Measurements from ENCODE around the gene ATF6.

Gene ATF6

GRCh38 chr1:161956930-161957329 lies 190.8 kb downstream of the ATF6 start:
- no peak for DNase-seq (ENCODE audit: extremely low read depth in 1 of 2, low read depth in 1 of 2)

DNA sequence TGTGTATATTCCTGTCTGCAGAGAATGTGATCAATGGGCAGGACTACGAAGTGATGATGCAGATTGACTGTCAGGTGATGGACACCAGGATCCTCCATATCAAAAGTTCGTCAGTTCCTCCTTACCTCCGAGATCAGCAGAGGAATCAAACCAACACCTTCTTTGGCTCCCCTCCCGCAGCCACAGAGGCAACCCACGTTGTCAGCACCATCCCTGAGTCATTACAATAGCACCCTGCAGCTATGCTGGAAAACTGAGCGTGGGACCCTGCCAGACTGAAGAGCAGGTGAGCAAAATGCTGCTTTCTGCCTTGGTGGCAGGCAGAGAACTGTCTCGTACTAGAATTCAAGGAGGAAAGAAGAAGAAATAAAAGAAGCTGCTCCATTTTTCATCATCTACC lies 192.3 kb downstream of the ATF6 start:
- DNase-seq (ENCODE audit: extremely low read depth in 1 of 2, low read depth in 1 of 2) = peak in 1 of 2 donors; percentile 1

DNA sequence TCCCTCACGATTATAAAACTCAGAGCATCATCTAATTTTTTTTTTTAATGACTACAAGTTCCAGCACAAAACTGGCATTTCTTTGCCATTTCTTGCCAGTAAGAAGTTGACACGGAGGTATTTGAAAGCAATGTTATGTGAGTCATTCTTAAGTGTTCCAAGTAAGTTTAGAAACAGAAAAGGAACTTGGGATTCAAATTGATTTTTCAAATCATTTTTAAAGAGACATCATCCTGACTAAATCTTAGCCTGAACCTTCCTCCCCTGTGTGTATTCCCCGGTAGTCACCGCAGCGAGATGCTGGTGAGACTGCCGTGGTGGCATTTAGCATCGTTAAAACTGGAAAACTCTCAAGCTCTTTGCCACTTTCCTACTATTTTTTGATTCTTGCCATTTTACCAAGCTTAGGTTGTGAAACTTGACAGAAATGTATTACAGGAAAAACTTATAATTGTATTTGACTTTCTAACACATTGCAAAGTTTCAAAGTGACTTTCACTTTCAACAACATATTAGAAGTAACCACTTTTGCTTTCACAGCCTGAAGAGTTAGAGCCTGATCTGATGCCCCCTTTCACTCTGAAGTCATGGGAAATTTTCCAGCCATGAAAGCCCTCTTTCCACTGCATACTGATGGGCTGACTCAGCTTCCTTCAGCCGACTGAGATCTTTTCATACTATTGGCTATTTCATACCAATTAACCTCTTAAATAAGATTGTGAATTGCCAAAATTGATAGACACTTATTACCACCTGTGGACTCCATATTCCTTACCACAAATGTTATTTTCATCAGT lies 196.2 kb downstream of the ATF6 start:
- DNase-seq (ENCODE audit: extremely low read depth in 1 of 2, low read depth in 1 of 2) = peak; percentile 11

DNA sequence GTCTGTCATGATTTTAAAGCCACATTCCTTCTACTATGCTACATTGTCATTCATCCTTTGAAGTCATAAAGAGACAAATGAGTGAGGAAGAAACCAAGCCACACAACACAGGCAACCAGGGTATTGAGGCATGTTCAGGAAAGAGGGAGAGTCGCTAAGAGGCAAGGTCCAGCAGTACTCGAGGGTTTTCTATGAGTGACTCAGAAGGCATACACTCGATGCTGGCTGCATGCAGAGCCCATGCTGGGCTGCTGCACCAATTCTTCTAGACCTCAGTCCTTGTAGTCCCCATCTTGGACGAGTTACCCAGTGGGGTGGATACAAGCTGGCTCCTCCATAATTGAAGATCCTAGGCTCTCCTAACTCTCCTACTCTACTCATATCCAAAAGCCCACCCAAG lies 199.9 kb downstream of the ATF6 start:
- no peak for DNase-seq (ENCODE audit: extremely low read depth in 1 of 2, low read depth in 1 of 2)

DNA sequence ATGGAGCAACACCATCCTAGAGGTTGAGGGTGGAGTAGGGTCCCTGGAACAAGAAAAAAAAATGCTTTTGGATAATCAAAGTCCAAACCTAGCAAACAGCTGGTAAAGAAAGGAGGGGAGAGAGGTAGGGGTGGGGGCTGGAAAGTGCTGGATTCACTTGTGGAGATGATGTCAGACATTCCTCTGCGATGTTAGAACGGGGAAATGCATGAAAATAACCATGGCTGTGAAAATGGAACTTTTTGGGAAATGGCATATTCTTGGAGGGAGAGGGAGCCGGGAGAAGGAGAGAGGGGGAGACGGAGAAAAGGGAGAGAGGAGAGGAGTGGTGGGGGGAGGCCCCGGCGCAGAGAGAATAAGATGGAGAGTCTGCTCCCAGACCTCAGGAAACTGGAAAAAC lies 203.9 kb downstream of the ATF6 start:
- no peak for DNase-seq (ENCODE audit: extremely low read depth in 1 of 2, low read depth in 1 of 2)

DNA sequence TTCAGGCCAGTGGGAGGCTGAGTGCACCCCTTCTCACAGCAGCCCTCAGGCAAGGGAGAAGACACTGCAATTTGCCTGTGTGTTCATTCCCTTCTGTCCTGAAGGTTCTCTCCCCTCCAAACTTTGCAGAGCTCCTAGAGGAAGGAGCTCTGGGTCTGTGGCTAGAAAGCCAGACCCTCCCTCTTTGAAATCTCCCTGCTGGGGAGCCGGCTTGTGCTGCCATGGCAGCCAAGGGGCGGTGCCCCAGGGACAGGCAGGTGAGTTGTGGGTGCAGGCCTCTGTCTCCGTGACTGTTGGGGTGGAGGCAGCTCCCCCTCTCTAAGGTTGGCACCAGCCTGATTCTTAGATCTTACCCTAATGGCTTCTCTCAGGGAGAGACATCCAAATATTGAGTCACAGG lies 204.5 kb downstream of the ATF6 start:
- no peak for DNase-seq (ENCODE audit: extremely low read depth in 1 of 2, low read depth in 1 of 2)

- no peak for DNase-seq (ENCODE audit: extremely low read depth in 1 of 2, low read depth in 1 of 2)
Observed at GRCh38 chr1:161972828-161973227, 206.7 kb downstream of the ATF6 start.

- no peak for DNase-seq (ENCODE audit: extremely low read depth in 1 of 2, low read depth in 1 of 2)
Observed at GRCh38 chr1:161973924-161974845, 208.1 kb downstream of the ATF6 start.

DNA sequence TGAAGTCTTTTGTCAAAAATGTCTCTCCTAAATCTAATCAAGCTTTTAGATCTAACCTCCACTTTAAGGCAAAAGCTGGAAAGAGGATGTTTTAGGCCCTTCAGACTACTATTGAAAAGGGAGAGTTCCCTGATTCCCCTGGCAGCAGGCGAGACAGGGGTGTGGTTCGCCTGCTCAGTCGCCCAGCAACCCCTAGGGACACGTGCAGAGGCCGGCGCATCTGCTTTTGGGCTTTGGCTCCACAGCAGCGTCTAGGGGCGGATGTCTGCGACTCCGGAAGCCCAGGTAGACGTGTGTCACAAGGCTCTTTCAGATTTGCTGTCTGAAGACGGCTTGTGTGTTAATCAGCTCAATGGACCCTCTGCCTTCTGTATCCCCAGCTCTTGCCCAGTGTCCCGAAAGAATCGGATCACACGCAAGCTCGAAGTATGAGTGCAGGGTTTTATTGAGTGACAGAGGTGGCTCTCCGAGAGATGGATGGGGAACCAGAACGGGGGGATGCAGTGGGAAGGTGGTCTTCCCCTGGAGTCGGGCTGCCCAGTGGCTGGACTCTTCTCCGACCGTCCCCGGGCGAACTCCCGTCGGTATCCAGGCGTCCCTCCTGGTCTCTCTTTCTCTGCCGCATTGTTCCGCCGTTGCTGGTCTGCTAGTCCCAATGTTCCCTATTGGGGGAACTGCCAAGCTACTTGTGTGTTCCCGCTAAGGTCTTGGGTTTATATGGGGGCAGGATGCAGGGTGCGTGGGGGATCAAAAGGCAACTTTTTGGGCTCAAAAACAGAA lies 212.1 kb downstream of the ATF6 start:
- DNase-seq (ENCODE audit: extremely low read depth in 1 of 2, low read depth in 1 of 2) = no peak

DNA sequence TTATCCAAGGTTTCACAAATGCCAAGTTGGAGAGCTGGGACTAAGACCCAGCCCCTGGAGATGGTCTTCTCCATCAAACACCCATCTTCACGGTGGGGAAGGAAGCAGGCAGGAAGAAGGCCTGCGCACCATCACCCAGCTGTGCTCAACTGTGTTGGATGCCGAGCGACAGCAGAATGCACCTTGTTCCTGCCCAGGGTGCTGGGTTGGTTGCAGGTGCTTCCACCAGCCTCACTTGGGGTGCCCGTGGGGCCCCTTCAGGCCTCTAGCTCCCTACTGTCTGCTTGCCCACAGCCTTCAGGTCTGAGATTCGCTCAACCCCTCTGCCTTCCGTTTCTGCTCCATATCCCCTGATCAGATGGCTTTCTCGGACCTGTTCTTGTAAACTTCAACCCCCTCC lies 215.0 kb downstream of the ATF6 start:
- no peak for DNase-seq (ENCODE audit: extremely low read depth in 1 of 2, low read depth in 1 of 2)

DNA sequence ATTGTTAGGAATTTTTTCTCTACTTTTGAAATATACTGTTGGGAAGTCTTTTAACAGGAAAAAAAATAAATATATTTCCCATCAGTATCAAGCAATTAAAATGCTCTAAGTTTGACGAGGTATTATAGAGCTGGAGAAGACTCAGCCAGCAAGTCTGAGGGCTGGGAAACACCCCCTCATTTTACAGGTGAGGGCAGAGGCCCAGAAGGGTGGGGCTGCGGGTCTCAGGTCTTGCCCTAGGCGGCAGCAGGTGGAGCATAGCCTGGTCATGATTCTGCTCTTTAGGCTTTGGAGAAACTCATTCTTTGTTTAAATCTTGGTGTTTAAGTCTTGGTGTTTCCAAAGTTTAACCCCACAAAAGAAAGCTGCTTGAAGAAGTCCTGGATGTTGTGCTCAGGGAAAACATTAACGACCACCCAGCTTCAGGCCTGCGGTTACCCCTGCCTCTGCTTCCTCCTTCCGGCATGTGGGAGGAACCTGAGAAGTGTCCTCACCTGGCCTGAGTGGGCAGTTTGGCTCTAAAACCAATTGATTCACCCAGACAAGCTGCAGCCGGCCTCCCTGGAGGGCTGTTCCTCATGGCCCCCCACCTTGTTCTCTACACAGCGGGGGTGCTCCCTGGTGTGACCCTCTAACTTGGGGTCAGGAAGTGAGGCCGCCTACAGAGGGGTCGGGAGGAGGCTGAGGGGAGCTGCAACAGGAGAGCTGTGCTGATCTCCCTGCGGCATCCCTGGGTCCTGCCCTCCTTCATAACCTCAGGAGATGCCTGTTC lies 215.8 kb downstream of the ATF6 start:
- DNase-seq (ENCODE audit: extremely low read depth in 1 of 2, low read depth in 1 of 2) = no peak

- no peak for DNase-seq (ENCODE audit: extremely low read depth in 1 of 2, low read depth in 1 of 2)
Observed at GRCh38 chr1:161982507-161982895, 216.4 kb downstream of the ATF6 start.

GRCh38 chr1:161982917-161983316 lies 216.8 kb downstream of the ATF6 start:
- DNase-seq (ENCODE audit: extremely low read depth in 1 of 2, low read depth in 1 of 2) = no peak

DNA sequence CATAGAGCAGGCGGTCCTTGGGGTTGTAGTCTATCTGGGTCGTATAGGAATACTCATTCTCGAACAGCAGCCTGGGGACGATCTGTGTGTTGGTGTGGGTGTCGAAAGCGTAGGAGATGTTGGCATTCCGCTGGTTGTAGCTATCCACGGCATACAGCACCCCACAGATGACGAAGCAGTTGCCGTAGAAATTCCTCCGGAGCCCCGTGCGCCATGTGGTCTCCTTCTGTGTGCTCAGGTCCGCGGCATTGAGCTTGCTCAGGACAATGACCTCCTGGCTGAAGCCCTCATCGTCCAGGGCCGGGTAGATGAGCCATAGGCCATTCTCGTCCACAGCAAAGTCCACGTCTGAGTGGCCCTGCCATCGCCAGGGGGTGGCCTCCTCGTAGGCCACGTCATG lies 217.6 kb downstream of the ATF6 start:
- no peak for DNase-seq (ENCODE audit: extremely low read depth in 1 of 2, low read depth in 1 of 2)

DNA sequence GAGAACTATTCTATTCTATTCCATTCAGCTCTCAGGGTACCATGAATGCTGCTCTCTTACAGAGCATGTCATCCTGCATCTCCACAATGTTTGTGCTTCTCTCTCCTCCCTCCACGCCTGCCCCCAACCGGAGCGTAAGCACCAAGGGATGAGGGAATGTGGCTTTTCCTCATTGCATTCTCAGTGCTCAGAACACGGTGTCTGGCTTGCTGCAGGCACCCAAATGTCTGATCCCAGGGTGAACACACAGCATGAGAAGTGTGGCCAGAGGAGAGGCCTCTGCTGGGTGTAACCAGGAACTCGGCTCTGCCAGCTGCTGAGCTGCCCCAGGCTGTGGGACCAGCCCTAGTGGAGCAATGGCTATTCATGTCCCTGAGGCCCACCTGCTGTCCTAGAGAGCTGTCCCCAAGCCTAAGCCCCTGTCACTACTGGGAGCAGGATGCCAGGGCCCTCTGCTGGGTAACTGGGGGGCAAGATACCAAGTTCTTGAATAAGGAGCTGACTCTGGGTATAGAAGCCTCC lies 219.2 kb downstream of the ATF6 start:
- no peak for DNase-seq (ENCODE audit: extremely low read depth in 1 of 2, low read depth in 1 of 2)

GRCh38 chr1:161986328-161986727 lies 220.2 kb downstream of the ATF6 start:
- no peak for DNase-seq (ENCODE audit: extremely low read depth in 1 of 2, low read depth in 1 of 2)

GRCh38 chr1:161987303-161987702 lies 221.2 kb downstream of the ATF6 start:
- DNase-seq (ENCODE audit: extremely low read depth in 1 of 2, low read depth in 1 of 2) = no peak

DNA sequence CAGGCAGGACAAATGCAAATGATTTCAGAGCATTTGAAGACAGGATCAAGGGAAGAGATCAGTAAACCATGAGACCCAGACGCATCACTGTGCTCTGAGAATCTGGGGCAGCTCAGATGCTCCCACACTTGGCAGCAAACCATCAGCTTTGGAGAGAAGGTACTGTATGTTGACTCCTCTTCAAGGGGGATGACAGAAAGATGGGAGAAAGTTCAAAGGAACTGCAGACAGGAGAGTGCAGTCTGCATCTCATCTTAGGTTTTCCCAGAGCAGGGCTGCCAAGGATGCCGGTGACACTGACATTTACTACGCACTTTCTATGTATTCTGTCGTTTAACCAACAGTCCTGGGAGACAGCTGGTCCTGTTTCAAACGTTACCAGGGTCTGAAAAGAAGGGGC lies 221.8 kb downstream of the ATF6 start:
- DNase-seq (ENCODE audit: extremely low read depth in 1 of 2, low read depth in 1 of 2) = no peak

GRCh38 chr1:161988413-161988812 lies 222.3 kb downstream of the ATF6 start:
- DNase-seq (ENCODE audit: extremely low read depth in 1 of 2, low read depth in 1 of 2) = no peak

- no peak for DNase-seq (ENCODE audit: extremely low read depth in 1 of 2, low read depth in 1 of 2)
Observed at GRCh38 chr1:161989108-161989507, 223.0 kb downstream of the ATF6 start.

All from stimulated activated CD8-positive, alpha-beta memory T cell treated with anti-CD3 and anti-CD28 coated beads, Interleukin-7, amount 100 ng/mL, for 48 hours (primary cell).